Astrocyte of the spinal cord (primary cell): ENCODE measurements around the gene REG3A.

Source experiments
- DNase-seq: peaks from one replicate; pipeline ENCODE4 v3.0.0; 2011; ENCODE audit warnings: low read depth, low spot score
- H3K4me3 ChIP-seq: 2 replicates; pipeline ENCODE4 v1.5.1; 2011; ENCODE audit warnings: low read depth, mild to moderate bottlenecking, low read length, moderate library complexity
- in situ Hi-C: cut with HindIII; loops from 2 replicates; pipeline ENCODE4 v1.10.0; 2017; ENCODE audit warnings: low sequenced_read_pairs
- TF ChIP-seq, protein P1 (sequence below): IDR thresholded peaks from 2 replicates; pipeline ENCODE4 v1.5.1; 2012; ENCODE audit warnings: low read depth, mild to moderate bottlenecking, low read length, inconsistent platforms

Gene REG3A

GRCh38 chr2:79112269-79112668, 47.3 kb downstream of the REG3A start:
- H3K4me3 ChIP-seq = no peak overlapping the region
- TF ChIP-seq, protein P1, sequence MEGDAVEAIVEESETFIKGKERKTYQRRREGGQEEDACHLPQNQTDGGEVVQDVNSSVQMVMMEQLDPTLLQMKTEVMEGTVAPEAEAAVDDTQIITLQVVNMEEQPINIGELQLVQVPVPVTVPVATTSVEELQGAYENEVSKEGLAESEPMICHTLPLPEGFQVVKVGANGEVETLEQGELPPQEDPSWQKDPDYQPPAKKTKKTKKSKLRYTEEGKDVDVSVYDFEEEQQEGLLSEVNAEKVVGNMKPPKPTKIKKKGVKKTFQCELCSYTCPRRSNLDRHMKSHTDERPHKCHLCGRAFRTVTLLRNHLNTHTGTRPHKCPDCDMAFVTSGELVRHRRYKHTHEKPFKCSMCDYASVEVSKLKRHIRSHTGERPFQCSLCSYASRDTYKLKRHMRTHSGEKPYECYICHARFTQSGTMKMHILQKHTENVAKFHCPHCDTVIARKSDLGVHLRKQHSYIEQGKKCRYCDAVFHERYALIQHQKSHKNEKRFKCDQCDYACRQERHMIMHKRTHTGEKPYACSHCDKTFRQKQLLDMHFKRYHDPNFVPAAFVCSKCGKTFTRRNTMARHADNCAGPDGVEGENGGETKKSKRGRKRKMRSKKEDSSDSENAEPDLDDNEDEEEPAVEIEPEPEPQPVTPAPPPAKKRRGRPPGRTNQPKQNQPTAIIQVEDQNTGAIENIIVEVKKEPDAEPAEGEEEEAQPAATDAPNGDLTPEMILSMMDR = no peak
- DNase-seq = no peak
- in situ Hi-C loops = no loop called here
